Liver (tissue), 9 donors: ENCODE measurements around the gene EEF2K. TPM values are rescaled to one million over a fixed set of nuclear protein-coding genes. Genes with fewer than 3 reads are reported as not detected.

Experiments
- DNase-seq: peaks from one replicate; pipeline ENCODE4 v3.0.0-alpha.2; 2017; ENCODE audit warnings: low spot score
- H3K27ac ChIP-seq, 2 donors: one replicate each; pipeline ENCODE4 v1.7.0; 2013; ENCODE audit warnings: inconsistent platforms in 2 of 2, low read length in 2 of 2, control low read depth in 1 of 2, low read depth in 1 of 2, mild to moderate bottlenecking in 1 of 2
- H3K27me3 ChIP-seq, 4 donors: one replicate each; pipeline versions ENCODE4 v1.6.1 to v1.7.0; 2013; ENCODE audit warnings: low read length in 3 of 4, inconsistent platforms in 1 of 4, mild to moderate bottlenecking in 1 of 4, moderate library complexity in 1 of 4; ENCODE audit not compliant: control insufficient read depth in 4 of 4, insufficient read depth in 4 of 4
- H3K36me3 ChIP-seq, 4 donors: one replicate each; pipeline versions ENCODE4 v1.6.1 to v1.7.0; 2013; ENCODE audit warnings: low read length in 3 of 4, mild to moderate bottlenecking in 3 of 4, low read depth in 1 of 4, moderate library complexity in 1 of 4; ENCODE audit not compliant: control insufficient read depth in 4 of 4, insufficient read depth in 3 of 4
- H3K4me1 ChIP-seq, 4 donors: one replicate each; pipeline versions ENCODE4 v1.6.1 to v1.7.0; 2013; ENCODE audit warnings: low read length in 3 of 4, mild to moderate bottlenecking in 3 of 4, moderate library complexity in 1 of 4; ENCODE audit not compliant: control insufficient read depth in 4 of 4, insufficient read depth in 4 of 4
- H3K4me3 ChIP-seq, 3 donors: one replicate each; pipeline versions ENCODE4 v1.6.1 to v1.7.0; 2013; ENCODE audit warnings: low read length in 3 of 3, control low read depth in 1 of 3, low read depth in 1 of 3, mild to moderate bottlenecking in 1 of 3
- H3K9ac ChIP-seq, 2 donors: one replicate each; pipeline ENCODE4 v1.7.0; 2013; ENCODE audit warnings: low read length in 2 of 2, mild to moderate bottlenecking in 2 of 2, moderate library complexity in 2 of 2, control low read depth in 1 of 2, low read depth in 1 of 2
- H3K9me3 ChIP-seq, 4 donors: one replicate each; pipeline versions ENCODE4 v1.6.1 to v1.7.0; 2013; ENCODE audit warnings: low read length in 3 of 4; ENCODE audit not compliant: control insufficient read depth in 4 of 4
- GABPA ChIP-seq, 2 donors: IDR thresholded peaks in 1 of 2; conservative IDR thresholded peaks in 1 of 2; 2 replicates each; pipeline ENCODE4 v1.6.1; 2016; ENCODE audit warnings: antibody characterized with exemption in 2 of 2, mild to moderate bottlenecking in 1 of 2, moderate library complexity in 1 of 2
- HNF4A ChIP-seq, 2 donors: conservative IDR thresholded peaks; 2 replicates each; pipeline ENCODE4 v1.6.1; 2016; ENCODE audit warnings: antibody characterized with exemption in 2 of 2, mild to moderate bottlenecking in 2 of 2
- HNF4G ChIP-seq: IDR thresholded peaks from 2 replicates; pipeline ENCODE4 v1.6.1; 2016; ENCODE audit warnings: antibody characterized with exemption
- JUND ChIP-seq, 2 donors: IDR thresholded peaks; 2 replicates each; pipeline ENCODE4 v1.6.1; 2016; ENCODE audit warnings: antibody characterized with exemption in 2 of 2
- MAX ChIP-seq: IDR thresholded peaks from 2 replicates; pipeline ENCODE4 v1.6.1; 2016; ENCODE audit warnings: antibody characterized with exemption
- NR2F2 ChIP-seq: IDR thresholded peaks from 2 replicates; pipeline ENCODE4 v1.6.1; 2016; ENCODE audit warnings: antibody characterized with exemption
- RAD21 ChIP-seq, 2 donors: IDR thresholded peaks; 2 replicates each; pipeline ENCODE4 v1.6.1; 2016; ENCODE audit warnings: antibody characterized with exemption in 2 of 2, mild to moderate bottlenecking in 2 of 2
- REST ChIP-seq: IDR thresholded peaks from 2 replicates; pipeline ENCODE4 v1.6.1; 2016; ENCODE audit warnings: antibody characterized with exemption, mild to moderate bottlenecking
- RXRA ChIP-seq, 2 donors: IDR thresholded peaks; 2 replicates each; pipeline ENCODE4 v1.6.1; 2017 to 2018; ENCODE audit warnings: antibody characterized with exemption in 2 of 2, mild to moderate bottlenecking in 1 of 2
- SP1 ChIP-seq: IDR thresholded peaks from 2 replicates; pipeline ENCODE4 v1.6.1; 2018; ENCODE audit warnings: antibody characterized with exemption, mild to moderate bottlenecking
- TAF1 ChIP-seq: conservative IDR thresholded peaks from 2 replicates; pipeline ENCODE4 v1.6.1; 2016; ENCODE audit warnings: antibody characterized with exemption, mild to moderate bottlenecking
- WGBS: extraction: QIAGEN DNeasy Blood & Tissue Kit; methylation state at CpG from one replicate; pipeline ENCODE4 v1.1.7; 2013; 5-methylcytosine and 5-hydroxymethylcytosine counted together
- polyA plus RNA-seq, 2 donors: library from polyadenylated mRNA; stranded (reverse) in 1 of 2; unstranded in 1 of 2; fragments of 200-250 nt in 1 of 2; fragments of >200 nt in 1 of 2; fragmentation: Nextera tagmentation in 1 of 2; extraction: Ambion mirVana in 1 of 2; gene quantifications; one replicate each; pipeline versions ENCODE4 v1.2.1 to v1.2.3, GENCODE V29; 2013 to 2015
- total RNA-seq, 2 donors: library from RNA; depleted of rRNA; stranded (reverse); fragments of >200 nt; gene quantifications; one replicate each; pipeline ENCODE4 v1.2.3, GENCODE V29; 2014
- TF ChIP-seq, protein P1 (sequence below): fragments of 150-350 bp; IDR thresholded peaks from 2 replicates; pipeline ENCODE4 v1.5.1; 2017; ENCODE audit warnings: improper control_type of control experiment, low read depth, low read length; ENCODE audit not compliant: missing input control
- donor health status: healthy.
- donor health status: healthy.
- donor health status: healthy.
- donor health status: healthy.
- donor health status: healthy.

Gene EEF2K
- total and polyA plus RNA-seq, 4 donors = 3.2 to 14.3 (median 8.0) TPM

DNA sequence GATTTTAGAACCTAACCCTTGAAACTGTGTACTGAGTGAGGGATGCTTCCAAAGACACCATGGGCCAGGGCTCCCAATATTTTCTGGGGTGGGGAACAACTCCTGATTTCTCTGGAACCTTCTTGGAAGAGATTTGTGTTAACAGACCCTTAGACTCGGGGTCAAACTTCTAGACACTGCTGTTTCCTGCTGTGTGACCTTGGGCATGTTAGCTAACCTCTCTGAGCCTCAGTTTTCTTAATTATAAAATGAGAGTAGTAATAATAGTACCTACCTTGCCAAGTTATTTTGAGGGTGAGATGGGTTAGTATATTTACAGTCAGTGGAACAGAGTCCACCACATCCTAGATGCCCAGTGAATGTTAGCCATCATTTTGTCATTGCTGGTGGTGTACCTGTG, 109.9 kb downstream of the EEF2K start (continued):
- TF ChIP-seq SP1 (no peak), RXRA (IDR thresholded peaks at IDR 0.05) (no peak), REST (no peak)

- no peaks in the 10 kb centered on the region for H3K27me3 ChIP-seq
- peaks cover 13 to 76% (median 23%) of the 10 kb centered on the region in 4 donors for H3K36me3 ChIP-seq
- 92% methylated on average over 9 of the region's 9 CpGs for WGBS
- no peak overlapping the region for H3K4me3 ChIP-seq
- H3K27ac ChIP-seq = no peak overlapping the region
- H3K9ac ChIP-seq = no peak overlapping the region
- no peak for DNase-seq
- peaks cover 0 to 7% (median 4%) of the 10 kb centered on the region in 4 donors for H3K4me1 ChIP-seq
- TF ChIP-seq SP1 = no peak
- no peak for TF ChIP-seq NR2F2
- TF ChIP-seq, protein P1, sequence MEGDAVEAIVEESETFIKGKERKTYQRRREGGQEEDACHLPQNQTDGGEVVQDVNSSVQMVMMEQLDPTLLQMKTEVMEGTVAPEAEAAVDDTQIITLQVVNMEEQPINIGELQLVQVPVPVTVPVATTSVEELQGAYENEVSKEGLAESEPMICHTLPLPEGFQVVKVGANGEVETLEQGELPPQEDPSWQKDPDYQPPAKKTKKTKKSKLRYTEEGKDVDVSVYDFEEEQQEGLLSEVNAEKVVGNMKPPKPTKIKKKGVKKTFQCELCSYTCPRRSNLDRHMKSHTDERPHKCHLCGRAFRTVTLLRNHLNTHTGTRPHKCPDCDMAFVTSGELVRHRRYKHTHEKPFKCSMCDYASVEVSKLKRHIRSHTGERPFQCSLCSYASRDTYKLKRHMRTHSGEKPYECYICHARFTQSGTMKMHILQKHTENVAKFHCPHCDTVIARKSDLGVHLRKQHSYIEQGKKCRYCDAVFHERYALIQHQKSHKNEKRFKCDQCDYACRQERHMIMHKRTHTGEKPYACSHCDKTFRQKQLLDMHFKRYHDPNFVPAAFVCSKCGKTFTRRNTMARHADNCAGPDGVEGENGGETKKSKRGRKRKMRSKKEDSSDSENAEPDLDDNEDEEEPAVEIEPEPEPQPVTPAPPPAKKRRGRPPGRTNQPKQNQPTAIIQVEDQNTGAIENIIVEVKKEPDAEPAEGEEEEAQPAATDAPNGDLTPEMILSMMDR = no peak
- no peak for TF ChIP-seq RAD21 (IDR thresholded peaks at IDR 0.05)
- TF ChIP-seq RXRA (IDR thresholded peaks at IDR 0.05) = no peak
- no peak for TF ChIP-seq JUND (IDR thresholded peaks at IDR 0.05)
- TF ChIP-seq REST = no peak
- TF ChIP-seq HNF4A (conservative IDR thresholded peaks at IDR 0.05) = no peak
- H3K9me3 ChIP-seq = no peaks in the 10 kb centered on the region
Observed at GRCh38 chr16:22316411-22316811, 110.3 kb downstream of the EEF2K start.

DNA sequence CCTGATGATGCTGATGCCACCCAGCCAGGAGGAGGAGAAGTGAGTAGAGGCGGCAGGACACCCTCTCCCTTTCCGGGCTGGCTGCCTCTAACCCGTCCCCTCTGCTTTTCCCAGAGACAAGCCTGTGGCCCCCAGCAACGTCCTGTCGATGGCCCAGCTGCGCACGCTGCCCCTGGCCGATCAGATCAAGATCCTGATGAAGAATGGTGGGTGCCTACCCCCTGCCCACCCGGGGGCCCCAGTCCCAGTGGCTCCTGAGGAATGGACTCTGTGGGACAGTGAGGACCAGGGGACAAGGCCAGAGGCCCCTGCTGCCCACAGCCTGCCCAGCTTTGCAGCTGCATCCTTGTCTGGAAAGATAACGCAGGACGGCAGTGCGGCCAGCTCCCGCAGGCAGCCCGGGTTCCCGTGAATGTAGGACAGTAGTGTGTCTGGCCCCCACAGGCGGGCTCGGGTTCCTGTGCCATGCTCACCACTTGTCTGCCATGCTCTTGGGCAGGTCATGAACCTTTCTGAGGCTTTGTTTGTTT, 111.0 kb downstream of the EEF2K start:
- Histone ChIP-seq H3K4me3 (no peak overlapping the region), H3K27ac (no peak overlapping the region), H3K9me3 (no peaks in the 10 kb centered on the region), H3K36me3 (peaks cover 13 to 75% (median 21%) of the 10 kb centered on the region in 4 donors), H3K4me1 (peaks cover 0 to 7% (median 4%) of the 10 kb centered on the region in 4 donors), H3K27me3 (no peaks in the 10 kb centered on the region), H3K9ac (no peak overlapping the region)
- 79% methylated on average over 17 of the region's 17 CpGs for WGBS
- DNase-seq = no peak
- TF ChIP-seq, protein P1 = no peak
- TF ChIP-seq MAX (no peak), RXRA (IDR thresholded peaks at IDR 0.05) (no peak), HNF4A (conservative IDR thresholded peaks at IDR 0.05) (no peak), REST (no peak), JUND (IDR thresholded peaks at IDR 0.05) (no peak), RAD21 (IDR thresholded peaks at IDR 0.05) (no peak), TAF1 (no peak), HNF4G (no peak), GABPA (IDR thresholded peaks at IDR 0.05 in 1 of 2, conservative IDR thresholded peaks at IDR 0.05 in 1 of 2) (no peak)
